Fibroblast of villous mesenchyme (primary cell): ENCODE results near the gene SOAT2. TPM values are rescaled to one million over a fixed set of nuclear protein-coding genes. Genes with fewer than 3 reads are reported as not detected.
"Not testable (repeated sequence)": the region's sequence is repeated elsewhere in the genome, so short reads cannot be mapped to it uniquely, and the experiment has no call there.

Source experiments
- DNase-seq: peaks from one replicate; pipeline ENCODE4 v3.0.0-alpha.2; 2010; ENCODE audit warnings: low read depth
- H3K4me3 ChIP-seq: 2 replicates; pipeline ENCODE4 v1.5.1; 2011; ENCODE audit warnings: low read depth, mild to moderate bottlenecking, low read length
- total RNA-seq: library from RNA; depleted of rRNA; stranded (reverse); fragments of >200 nt; gene quantifications from 2 replicates; pipeline ENCODE4 v1.2.3, GENCODE V29; 2012
- TF ChIP-seq, protein P1 (sequence below): IDR thresholded peaks from 2 replicates; pipeline ENCODE4 v1.5.1; 2012; ENCODE audit warnings: low read depth, mild to moderate bottlenecking, low read length; ENCODE audit not compliant: insufficient read depth

SOAT2 gene
- total RNA-seq, 1 donor = not detected

- DNase-seq = no peak
- TF ChIP-seq, protein P1, sequence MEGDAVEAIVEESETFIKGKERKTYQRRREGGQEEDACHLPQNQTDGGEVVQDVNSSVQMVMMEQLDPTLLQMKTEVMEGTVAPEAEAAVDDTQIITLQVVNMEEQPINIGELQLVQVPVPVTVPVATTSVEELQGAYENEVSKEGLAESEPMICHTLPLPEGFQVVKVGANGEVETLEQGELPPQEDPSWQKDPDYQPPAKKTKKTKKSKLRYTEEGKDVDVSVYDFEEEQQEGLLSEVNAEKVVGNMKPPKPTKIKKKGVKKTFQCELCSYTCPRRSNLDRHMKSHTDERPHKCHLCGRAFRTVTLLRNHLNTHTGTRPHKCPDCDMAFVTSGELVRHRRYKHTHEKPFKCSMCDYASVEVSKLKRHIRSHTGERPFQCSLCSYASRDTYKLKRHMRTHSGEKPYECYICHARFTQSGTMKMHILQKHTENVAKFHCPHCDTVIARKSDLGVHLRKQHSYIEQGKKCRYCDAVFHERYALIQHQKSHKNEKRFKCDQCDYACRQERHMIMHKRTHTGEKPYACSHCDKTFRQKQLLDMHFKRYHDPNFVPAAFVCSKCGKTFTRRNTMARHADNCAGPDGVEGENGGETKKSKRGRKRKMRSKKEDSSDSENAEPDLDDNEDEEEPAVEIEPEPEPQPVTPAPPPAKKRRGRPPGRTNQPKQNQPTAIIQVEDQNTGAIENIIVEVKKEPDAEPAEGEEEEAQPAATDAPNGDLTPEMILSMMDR = no peak
- H3K4me3 ChIP-seq = no peak overlapping the region
Observed at GRCh38 chr12:53090554-53090953, 12.7 kb upstream of the SOAT2 start.

DNA sequence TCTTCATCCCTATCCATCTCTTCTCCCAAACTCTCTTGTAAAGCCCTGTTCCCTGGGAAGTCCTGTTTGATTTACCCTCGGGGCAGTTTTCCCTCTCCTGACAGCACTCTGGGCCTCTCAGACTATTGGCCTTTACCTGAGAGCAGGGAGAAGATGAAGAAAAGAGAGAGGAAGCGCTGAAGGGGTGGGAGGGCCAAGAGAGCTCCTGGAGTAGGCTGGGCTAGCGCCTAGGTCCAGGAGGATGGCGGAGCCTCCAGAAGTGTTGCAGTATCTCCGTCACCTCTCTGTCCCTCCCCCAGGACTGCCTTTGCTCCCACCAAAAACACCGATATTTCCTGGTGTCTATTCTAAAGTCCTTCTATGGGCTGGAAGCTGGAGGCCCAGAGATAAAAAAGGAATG is 11.5 kb upstream of the SOAT2 start:
- no peak overlapping the region for H3K4me3 ChIP-seq
- no peak for DNase-seq
- TF ChIP-seq, protein P1 = no peak

DNA sequence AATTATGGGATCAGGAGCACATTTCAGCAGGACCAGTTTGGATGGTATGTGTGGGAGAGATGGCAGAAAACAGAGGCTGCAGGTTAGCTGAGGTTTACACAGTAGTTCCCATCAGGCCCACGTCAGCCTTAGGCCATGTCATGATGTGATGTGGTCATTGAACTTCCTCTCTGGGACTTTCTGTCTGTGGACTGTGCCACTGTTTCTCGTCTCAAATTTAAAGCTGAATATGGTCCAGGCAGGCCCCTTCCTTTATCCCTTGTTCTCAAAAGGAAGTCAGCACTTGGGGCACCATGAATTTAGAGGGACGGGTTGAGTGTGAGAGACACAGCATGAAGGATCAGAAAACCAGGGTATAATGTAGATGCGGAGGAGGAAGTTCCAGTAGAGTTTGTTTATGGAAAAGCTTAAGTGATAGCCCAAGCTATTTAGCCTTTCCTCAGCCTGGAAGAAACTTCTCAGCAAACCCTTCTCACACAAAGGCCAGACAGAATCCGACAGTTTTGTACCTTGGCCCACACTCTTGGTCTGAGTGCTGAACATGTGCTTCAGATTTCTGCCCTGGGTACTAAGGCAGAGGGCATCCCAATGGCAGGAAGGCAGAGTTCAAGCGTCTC is 9.4 kb upstream of the SOAT2 start:
- peak; percentile 53 for DNase-seq
- TF ChIP-seq, protein P1 = no peak

GRCh38 chr12:53094394-53094787 is 8.9 kb upstream of the SOAT2 start:
- DNase-seq = no peak
- TF ChIP-seq, protein P1 = no peak
- H3K4me3 ChIP-seq = no peak overlapping the region

More for the DNA sequence above, 9.4 kb upstream of the SOAT2 start:
- no peak overlapping the region for H3K4me3 ChIP-seq

- not testable (repeated sequence) for DNase-seq, H3K4me3 ChIP-seq
Observed at GRCh38 chr12:53094796-53095595, 8.3 kb upstream of the SOAT2 start.

- not testable (repeated sequence) for H3K4me3 ChIP-seq, DNase-seq
Observed at GRCh38 chr12:53095596-53095895, 7.7 kb upstream of the SOAT2 start.

- TF ChIP-seq, protein P1 = no peak
- peak overlapping the region; percentile 71 for H3K4me3 ChIP-seq
- peak; percentile 83 for DNase-seq
Observed at GRCh38 chr12:53096089-53096741, 7.1 kb upstream of the SOAT2 start.
